ENCODE measurements around the gene ZFYVE28. TPM values are rescaled to one million over a fixed set of nuclear protein-coding genes. Genes with fewer than 3 reads are reported as not detected.

The ZFYVE28 gene
- total RNA-seq, 6 experiments from 2014 or later, result 2.5 to 9.6 (median 4.8) TPM

DNA sequence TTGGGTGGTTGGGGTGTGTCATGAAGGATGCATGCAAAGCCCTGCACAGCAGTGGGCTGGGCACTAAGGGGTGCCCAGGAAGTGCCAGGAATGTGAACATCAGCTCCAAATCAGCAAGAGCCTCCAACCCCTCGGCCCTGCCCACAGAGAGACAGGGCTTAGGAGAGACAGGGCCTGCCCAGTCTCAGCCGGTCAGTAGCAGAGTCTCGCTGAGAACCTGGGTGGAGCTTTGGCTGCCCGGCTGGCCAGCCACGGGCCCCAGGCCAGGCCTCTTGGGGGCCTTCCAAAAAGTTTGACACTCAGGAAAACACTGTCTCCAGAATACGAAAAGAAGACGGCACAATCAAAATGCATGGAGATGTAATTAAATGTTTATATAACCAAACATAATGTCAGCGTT is 152.3 kb downstream of the ZFYVE28 start:
- intact Hi-C loops (cut with DNase I), result no loop called here
- no peak overlapping the region for H3K4me3 ChIP-seq
- TF ChIP-seq, protein P1, sequence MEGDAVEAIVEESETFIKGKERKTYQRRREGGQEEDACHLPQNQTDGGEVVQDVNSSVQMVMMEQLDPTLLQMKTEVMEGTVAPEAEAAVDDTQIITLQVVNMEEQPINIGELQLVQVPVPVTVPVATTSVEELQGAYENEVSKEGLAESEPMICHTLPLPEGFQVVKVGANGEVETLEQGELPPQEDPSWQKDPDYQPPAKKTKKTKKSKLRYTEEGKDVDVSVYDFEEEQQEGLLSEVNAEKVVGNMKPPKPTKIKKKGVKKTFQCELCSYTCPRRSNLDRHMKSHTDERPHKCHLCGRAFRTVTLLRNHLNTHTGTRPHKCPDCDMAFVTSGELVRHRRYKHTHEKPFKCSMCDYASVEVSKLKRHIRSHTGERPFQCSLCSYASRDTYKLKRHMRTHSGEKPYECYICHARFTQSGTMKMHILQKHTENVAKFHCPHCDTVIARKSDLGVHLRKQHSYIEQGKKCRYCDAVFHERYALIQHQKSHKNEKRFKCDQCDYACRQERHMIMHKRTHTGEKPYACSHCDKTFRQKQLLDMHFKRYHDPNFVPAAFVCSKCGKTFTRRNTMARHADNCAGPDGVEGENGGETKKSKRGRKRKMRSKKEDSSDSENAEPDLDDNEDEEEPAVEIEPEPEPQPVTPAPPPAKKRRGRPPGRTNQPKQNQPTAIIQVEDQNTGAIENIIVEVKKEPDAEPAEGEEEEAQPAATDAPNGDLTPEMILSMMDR (IDR thresholded peaks at IDR 0.05), result no peak
- TF ChIP-seq POLR2A (IDR thresholded peaks at IDR 0.05), result no peak

DNA sequence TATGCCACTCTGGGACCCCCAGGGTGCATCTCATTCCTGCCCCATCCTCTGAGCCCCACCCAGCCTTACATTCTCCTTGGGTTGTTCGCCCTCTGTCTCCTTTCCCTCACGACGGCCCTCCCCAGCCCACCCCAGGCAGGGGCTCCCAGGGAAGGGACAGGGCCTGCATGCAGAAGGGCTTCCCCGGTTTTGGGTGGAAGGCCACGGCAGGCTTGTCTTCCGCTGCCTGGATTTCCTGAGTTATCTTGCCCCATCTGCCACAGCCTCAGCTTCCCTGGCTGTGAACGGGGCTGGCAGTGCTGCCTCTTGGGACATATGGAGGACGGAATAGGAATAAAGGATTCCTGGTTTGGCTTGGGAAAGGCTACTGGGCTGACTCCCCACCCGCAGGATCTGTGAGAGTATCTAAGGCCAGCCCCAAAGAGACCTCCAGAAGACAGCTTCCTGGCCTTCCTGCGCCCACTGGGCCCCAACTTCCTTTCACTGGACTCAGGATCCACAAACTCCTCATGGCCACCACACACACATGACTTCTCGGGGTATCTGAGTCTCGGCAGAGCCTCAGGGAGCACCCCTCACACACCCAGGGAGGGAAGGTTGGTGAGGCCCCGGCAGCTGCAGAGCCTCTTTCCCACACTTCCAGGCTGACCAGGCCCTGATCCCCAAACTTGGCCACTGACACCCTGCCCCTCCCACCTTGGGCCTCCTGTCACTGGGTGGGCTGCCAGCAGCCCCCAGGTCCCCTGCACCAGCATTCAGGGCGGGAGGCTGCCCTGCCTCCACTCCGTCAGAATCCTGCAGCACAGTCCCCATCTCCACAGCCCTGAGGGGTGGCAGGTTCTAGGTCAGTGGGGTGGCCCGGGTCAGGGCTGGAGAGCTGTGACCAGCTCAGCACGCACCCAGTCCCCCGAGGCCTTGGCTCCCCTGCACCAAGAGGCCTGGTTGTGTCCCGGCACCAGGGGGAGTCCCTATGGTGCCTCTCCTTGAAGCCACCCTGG is 153.0 kb downstream of the ZFYVE28 start:
- 92% methylated on average over 4 of the region's 19 CpGs for WGBS (ENCODE audit: insufficient coverage, low coverage, low lambda C conversion rate, missing lambda C conversion rate)
- no peak overlapping the region for H3K4me3 ChIP-seq

More for the DNA sequence above, 152.3 kb downstream of the ZFYVE28 start:
- no peaks in the 10 kb centered on the region for H3K36me3 ChIP-seq
- H3K9me3 ChIP-seq, result no peaks in the 10 kb centered on the region
- WGBS (ENCODE audit: insufficient coverage, low coverage, low lambda C conversion rate, missing lambda C conversion rate), result 22% methylated on average over 6 of the region's 8 CpGs
- H3K27me3 ChIP-seq, result no peaks in the 10 kb centered on the region
- H3K27ac ChIP-seq, result no peak overlapping the region
- DNase-seq (peak; percentile 68 to 84 (median 77)), ATAC-seq (peak in 2 of 4 donors; percentile 10 to 17)
- H3K4me1 ChIP-seq, result peaks cover 0 to 14% (median 1%) of the 10 kb centered on the region in 4 donors

DNA sequence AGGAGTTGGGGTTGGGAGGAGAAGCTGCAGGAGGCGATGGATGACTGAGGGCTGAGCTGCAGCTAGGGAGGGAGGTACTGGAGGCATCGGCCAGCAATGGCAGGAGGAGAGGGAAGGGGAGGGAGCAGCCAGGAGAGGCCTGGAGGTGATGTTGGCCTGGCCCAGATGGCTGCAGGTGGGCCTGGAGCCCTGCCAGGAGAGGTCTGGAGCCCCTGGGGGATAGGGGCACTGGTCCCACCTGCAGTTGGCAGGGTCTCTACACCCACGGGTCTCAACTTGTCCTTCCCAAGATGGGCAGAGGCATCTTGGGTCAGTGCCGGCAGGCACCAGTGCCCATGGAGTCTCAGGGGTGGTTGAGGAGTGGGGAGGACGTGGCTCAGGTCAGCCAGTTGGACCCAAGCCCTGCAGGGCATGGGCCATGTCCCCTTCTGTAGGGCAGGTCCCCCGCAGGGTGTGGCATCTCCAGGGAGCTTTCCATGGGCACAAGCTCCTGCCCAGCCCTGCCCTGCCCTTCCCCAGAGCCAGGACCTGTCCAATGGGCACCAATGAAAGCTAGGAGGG is 153.9 kb downstream of the ZFYVE28 start:
- DNase-seq, result peak in 2 of 3 donors; percentile 28 to 50
- TF ChIP-seq, protein P1 (IDR thresholded peaks at IDR 0.05), result no peak
- TF ChIP-seq POLR2A (IDR thresholded peaks at IDR 0.05), result no peak
- H3K36me3 ChIP-seq, result no peaks in the 10 kb centered on the region
- H3K27me3 ChIP-seq, result no peaks in the 10 kb centered on the region
- no peak overlapping the region for H3K27ac ChIP-seq
- WGBS (ENCODE audit: insufficient coverage, low coverage, low lambda C conversion rate, missing lambda C conversion rate), result no CpG with 5 or more reads among the region's 6 CpGs
- H3K4me3 ChIP-seq, result no peak overlapping the region
- ATAC-seq, result no peak
- H3K4me1 ChIP-seq, result peaks cover 0 to 25% (median 4%) of the 10 kb centered on the region in 4 donors
- no peaks in the 10 kb centered on the region for H3K9me3 ChIP-seq
- intact Hi-C loops (cut with DNase I), result no loop called here

More for the DNA sequence above, 153.0 kb downstream of the ZFYVE28 start:
- ATAC-seq (no peak), DNase-seq (peak in 2 of 3 donors; percentile 12 to 47)
- no peaks in the 10 kb centered on the region for H3K9me3 ChIP-seq
- H3K4me1 ChIP-seq, result peaks cover 0 to 20% (median 1%) of the 10 kb centered on the region in 4 donors
- no peak overlapping the region for H3K27ac ChIP-seq
- H3K36me3 ChIP-seq, result no peaks in the 10 kb centered on the region
- TF ChIP-seq POLR2A (IDR thresholded peaks at IDR 0.05), result no peak
- TF ChIP-seq, protein P1 (IDR thresholded peaks at IDR 0.05), result no peak
- no peaks in the 10 kb centered on the region for H3K27me3 ChIP-seq
- intact Hi-C loops (cut with DNase I), result no loop called here

DNA sequence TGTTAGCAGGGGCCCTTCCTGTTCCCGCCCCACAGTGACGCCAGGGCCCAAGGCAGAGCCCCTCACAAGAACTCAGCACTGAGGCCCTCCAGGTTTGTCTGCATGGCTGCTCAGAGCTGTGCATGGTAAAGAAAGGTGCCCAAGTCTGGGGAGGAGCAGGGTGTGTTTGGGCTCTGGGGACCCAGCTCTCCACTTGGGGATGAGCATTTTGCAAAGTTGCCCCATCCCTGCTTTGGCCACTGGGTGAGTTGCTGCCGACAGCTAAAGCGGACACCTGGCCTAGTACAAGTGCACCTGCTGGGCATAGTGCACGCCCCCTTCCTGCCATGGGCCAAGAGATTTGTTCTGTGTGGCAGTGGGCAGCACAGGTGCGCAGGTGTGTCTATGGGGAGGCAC is 154.5 kb downstream of the ZFYVE28 start:
- Histone ChIP-seq H3K9me3 (no peaks in the 10 kb centered on the region), H3K4me1 (peaks cover 0 to 25% (median 4%) of the 10 kb centered on the region in 4 donors), H3K27me3 (no peaks in the 10 kb centered on the region), H3K36me3 (no peaks in the 10 kb centered on the region), H3K4me3 (no peak overlapping the region), H3K27ac (no peak overlapping the region)
- no peak for ATAC-seq
- DNase-seq, result peak in 1 of 3 donors; percentile 13
- WGBS (ENCODE audit: insufficient coverage, low coverage, low lambda C conversion rate, missing lambda C conversion rate), result 100% methylated on average over 2 of the region's 6 CpGs
- TF ChIP-seq, protein P1 (IDR thresholded peaks at IDR 0.05), result no peak
- TF ChIP-seq POLR2A (IDR thresholded peaks at IDR 0.05), result no peak
- intact Hi-C loops (cut with DNase I), result no loop called here
